Measurements from ENCODE around the gene OVCA2. TPM values are rescaled to one million over a fixed set of nuclear protein-coding genes. Genes with fewer than 3 reads are reported as not detected.
A peak's percentile ranks its signal among the peaks of the same experiment; 100 is the strongest.

Gene OVCA2
- total RNA-seq, 2 experiments from 2014 or later: 43.2 to 45.4 TPM

GRCh38 chr17:2054512-2055291, 12.9 kb downstream of the OVCA2 start, which contains the start of gene HIC1:
Gene HIC1 (plus strand): TSS chr17:2055103. CDS start chr17:2056691, 1,588 bp downstream.
- peak within 1 kb of the TSS; percentile 79 for H3K4me3 Mint-ChIP-seq
- peaks cover 13% of the 10 kb centered on the region for H3K36me3 Mint-ChIP-seq (ENCODE audit: low read depth)
- CTCF ChIA-PET: interaction anchor here (0.6 to 7.9 kb wide), 34 partner anchors 10 to 391 kb away, joined by 3 to 210 read pairs (median 5); partner anchors contain the start of genes RTN4RL1 and TSR1
- peaks cover 24% of the 10 kb centered on the region for H3K4me1 Mint-ChIP-seq
- H3K9me3 Mint-ChIP-seq: no peaks in the 10 kb centered on the region
- H3K27me3 Mint-ChIP-seq: peaks cover 17% of the 10 kb centered on the region
- DNase-seq: peak; percentile 85
- H3K27ac Mint-ChIP-seq: peak within 1 kb of the TSS; percentile 71
- POLR2A ChIA-PET: interaction anchor here (0.6 to 5.9 kb wide), 25 partner anchors 10 to 347 kb away, joined by 3 to 94 read pairs (median 4); partner anchors contain the start of genes SGSM2, SMG6, SRR and TSR1

GRCh38 chr17:2055292-2056205, 13.7 kb downstream of the OVCA2 start:
- peak; percentile 65 for DNase-seq
- Mint-ChIP-seq H3K4me1 (peaks cover 31% of the 10 kb centered on the region), H3K27ac (no peak overlapping the region), H3K27me3 (peaks cover 17% of the 10 kb centered on the region), H3K9me3 (no peaks in the 10 kb centered on the region), H3K4me3 (peak overlapping the region; percentile 79), H3K36me3 (ENCODE audit: low read depth) (peaks cover 22% of the 10 kb centered on the region)
- ChIA-PET POLR2A (interaction anchor here (0.6 to 5.9 kb wide), 23 partner anchors 8 to 346 kb away, joined by 3 to 94 read pairs (median 5); partner anchors contain the start of genes SGSM2, SMG6, SRR and TSR1), CTCF (interaction anchor here (0.8 to 7.9 kb wide), 25 partner anchors 9 to 392 kb away, joined by 3 to 210 read pairs (median 5); partner anchors contain the start of genes RTN4RL1 and TSR1)

- Mint-ChIP-seq H3K4me1 (peaks cover 33% of the 10 kb centered on the region), H3K27ac (peak overlapping the region; percentile 78), H3K27me3 (peaks cover 14% of the 10 kb centered on the region), H3K9me3 (no peaks in the 10 kb centered on the region), H3K4me3 (peak overlapping the region; percentile 79), H3K36me3 (ENCODE audit: low read depth) (peaks cover 27% of the 10 kb centered on the region)
- ChIA-PET POLR2A (interaction anchor here (0.8 to 5.9 kb wide), 20 partner anchors 9 to 340 kb away, joined by 3 to 94 read pairs (median 5); partner anchors contain the start of genes RTN4RL1, SGSM2, SMG6 and SRR), CTCF (interaction anchor here (0.9 to 7.9 kb wide), 20 partner anchors 10 to 407 kb away, joined by 3 to 210 read pairs (median 8); partner anchors contain the start of gene RTN4RL1)
- DNase-seq: peak; percentile 69
These were observed 14.7 kb downstream of the OVCA2 start for GRCh38 chr17:2056206-2057174.

GRCh38 chr17:2057175-2057759, 15.4 kb downstream of the OVCA2 start:
- H3K27ac Mint-ChIP-seq: no peak overlapping the region
- ChIA-PET POLR2A (interaction anchor here (1.1 to 5.9 kb wide), 14 partner anchors 13 to 280 kb away, joined by 3 to 94 read pairs (median 6); partner anchors contain the start of genes RTN4RL1, SGSM2 and TSR1), CTCF (interaction anchor here (0.9 to 7.9 kb wide), 18 partner anchors 13 to 408 kb away, joined by 3 to 210 read pairs (median 6); partner anchors contain the start of gene TSR1)
- H3K27me3 Mint-ChIP-seq: peaks cover 7% of the 10 kb centered on the region
- no peak overlapping the region for H3K4me3 Mint-ChIP-seq
- H3K36me3 Mint-ChIP-seq (ENCODE audit: low read depth): peaks cover 34% of the 10 kb centered on the region
- H3K4me1 Mint-ChIP-seq: peaks cover 36% of the 10 kb centered on the region
- H3K9me3 Mint-ChIP-seq: no peaks in the 10 kb centered on the region
- no peak for DNase-seq

DNA sequence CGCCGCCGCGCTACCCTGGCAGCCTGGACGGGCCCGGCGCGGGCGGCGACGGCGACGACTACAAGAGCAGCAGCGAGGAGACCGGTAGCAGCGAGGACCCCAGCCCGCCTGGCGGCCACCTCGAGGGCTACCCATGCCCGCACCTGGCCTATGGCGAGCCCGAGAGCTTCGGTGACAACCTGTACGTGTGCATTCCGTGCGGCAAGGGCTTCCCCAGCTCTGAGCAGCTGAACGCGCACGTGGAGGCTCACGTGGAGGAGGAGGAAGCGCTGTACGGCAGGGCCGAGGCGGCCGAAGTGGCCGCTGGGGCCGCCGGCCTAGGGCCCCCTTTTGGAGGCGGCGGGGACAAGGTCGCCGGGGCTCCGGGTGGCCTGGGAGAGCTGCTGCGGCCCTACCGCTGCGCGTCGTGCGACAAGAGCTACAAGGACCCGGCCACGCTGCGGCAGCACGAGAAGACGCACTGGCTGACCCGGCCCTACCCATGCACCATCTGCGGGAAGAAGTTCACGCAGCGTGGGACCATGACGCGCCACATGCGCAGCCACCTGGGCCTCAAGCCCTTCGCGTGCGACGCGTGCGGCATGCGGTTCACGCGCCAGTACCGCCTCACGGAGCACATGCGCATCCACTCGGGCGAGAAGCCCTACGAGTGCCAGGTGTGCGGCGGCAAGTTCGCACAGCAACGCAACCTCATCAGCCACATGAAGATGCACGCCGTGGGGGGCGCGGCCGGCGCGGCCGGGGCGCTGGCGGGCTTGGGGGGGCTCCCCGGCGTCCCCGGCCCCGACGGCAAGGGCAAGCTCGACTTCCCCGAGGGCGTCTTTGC, 16.2 kb downstream of the OVCA2 start:
- H3K4me3 Mint-ChIP-seq: peak overlapping the region; percentile 50
- no peak for DNase-seq
- CTCF ChIA-PET: interaction anchor here (0.9 to 7.9 kb wide), 24 partner anchors 11 to 337 kb away, joined by 3 to 210 read pairs (median 4); partner anchors contain the start of gene TSR1
- H3K27ac Mint-ChIP-seq: peak overlapping the region; percentile 47
- H3K9me3 Mint-ChIP-seq: no peaks in the 10 kb centered on the region
- H3K36me3 Mint-ChIP-seq (ENCODE audit: low read depth): peaks cover 40% of the 10 kb centered on the region
- H3K4me1 Mint-ChIP-seq: peaks cover 42% of the 10 kb centered on the region
- peaks cover 6% of the 10 kb centered on the region for H3K27me3 Mint-ChIP-seq
- POLR2A ChIA-PET: interaction anchor here (0.7 to 5.9 kb wide), 15 partner anchors 12 to 279 kb away, joined by 3 to 94 read pairs (median 4); partner anchors contain the start of genes RTN4RL1, SGSM2 and TSR1

- Mint-ChIP-seq H3K27me3 (peaks cover 1% of the 10 kb centered on the region), H3K36me3 (ENCODE audit: low read depth) (peaks cover 45% of the 10 kb centered on the region), H3K27ac (peak overlapping the region; percentile 47), H3K4me1 (peaks cover 45% of the 10 kb centered on the region), H3K9me3 (no peaks in the 10 kb centered on the region), H3K4me3 (peak overlapping the region; percentile 44)
- CTCF ChIA-PET: interaction anchor here (0.9 to 7.9 kb wide), 22 partner anchors 11 to 289 kb away, joined by 3 to 210 read pairs (median 4); partner anchors contain the start of gene TSR1
- POLR2A ChIA-PET: interaction anchor here (0.7 to 5.9 kb wide), 10 partner anchors 11 to 225 kb away, joined by 3 to 94 read pairs (median 4); no protein-coding TSS in a partner anchor
- peak; percentile 77 for DNase-seq
These were observed 17.0 kb downstream of the OVCA2 start for GRCh38 chr17:2058586-2059546.

DNA sequence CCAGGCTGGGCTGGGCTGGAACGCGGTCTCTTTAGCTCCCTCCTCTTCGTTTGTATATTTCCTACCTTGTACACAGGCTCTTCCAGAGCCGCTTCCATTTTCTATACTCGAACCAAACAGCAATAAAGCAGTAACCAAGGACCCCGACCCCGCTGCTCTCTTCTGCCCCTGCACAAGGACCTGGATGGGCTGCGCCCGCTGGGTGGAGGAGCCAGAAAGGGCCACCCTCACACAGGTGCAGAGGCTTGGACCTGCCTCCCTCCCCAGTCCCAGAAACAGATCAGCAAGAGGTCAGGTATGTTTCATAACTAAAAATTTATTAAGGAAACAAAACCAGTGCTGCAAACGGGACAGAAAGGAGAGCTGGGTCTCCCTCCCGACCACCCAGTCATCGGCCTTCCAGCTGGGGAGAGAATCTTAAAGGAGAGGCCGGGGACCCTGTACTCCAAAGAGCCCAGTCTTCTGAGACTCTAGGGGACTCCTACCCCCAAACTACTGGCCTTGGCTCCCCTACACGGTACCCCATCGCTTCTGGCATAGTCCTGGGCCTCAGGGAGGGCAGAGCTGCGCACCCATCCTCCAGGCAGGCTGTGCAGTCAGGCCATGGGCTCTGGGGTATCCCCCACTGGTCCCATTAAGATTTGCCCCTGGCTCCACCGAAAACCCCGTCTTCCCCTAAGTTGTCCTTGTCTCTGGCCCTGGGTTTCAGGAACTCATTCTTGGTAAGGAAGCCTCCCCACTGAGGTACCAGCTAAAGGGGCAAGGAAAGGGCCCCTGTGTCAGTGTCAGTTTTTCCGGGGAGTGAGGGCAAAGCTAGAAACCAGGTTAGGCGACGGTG, 17.9 kb downstream of the OVCA2 start:
- ChIA-PET POLR2A (interaction anchor here (0.6 to 5.9 kb wide), 10 partner anchors 11 to 206 kb away, joined by 3 to 94 read pairs (median 4); no protein-coding TSS in a partner anchor), CTCF (interaction anchor here (0.9 to 7.9 kb wide), 5 partner anchors 10 to 223 kb away, joined by 4 to 210 read pairs (median 63); no protein-coding TSS in a partner anchor)
- Mint-ChIP-seq H3K36me3 (ENCODE audit: low read depth) (peaks cover 51% of the 10 kb centered on the region), H3K27ac (no peak overlapping the region), H3K27me3 (peaks cover 1% of the 10 kb centered on the region), H3K9me3 (no peaks in the 10 kb centered on the region), H3K4me1 (peaks cover 47% of the 10 kb centered on the region), H3K4me3 (peak overlapping the region; percentile 30)
- DNase-seq: no peak

GRCh38 chr17:2060385-2060658, 18.5 kb downstream of the OVCA2 start:
- no peaks in the 10 kb centered on the region for H3K9me3 Mint-ChIP-seq
- H3K4me1 Mint-ChIP-seq: peaks cover 52% of the 10 kb centered on the region
- ChIA-PET POLR2A (interaction anchor here (0.6 to 5.9 kb wide), 5 partner anchors 10 to 185 kb away, joined by 3 to 58 read pairs (median 5); no protein-coding TSS in a partner anchor), CTCF (interaction anchor here (0.9 to 7.9 kb wide), 4 partner anchors 10 to 219 kb away, joined by 4 to 210 read pairs (median 52); no protein-coding TSS in a partner anchor)
- H3K27me3 Mint-ChIP-seq: peaks cover 1% of the 10 kb centered on the region
- DNase-seq: no peak
- peaks cover 56% of the 10 kb centered on the region for H3K36me3 Mint-ChIP-seq (ENCODE audit: low read depth)
- no peak overlapping the region for H3K4me3 Mint-ChIP-seq
- no peak overlapping the region for H3K27ac Mint-ChIP-seq
